Glomerular visceral epithelial cell (primary cell): Measurements from ENCODE around the gene TASP1.
A peak's percentile ranks its signal among the peaks of the same experiment; 100 is the strongest.
"Not testable (repeated sequence)": the region's sequence is repeated elsewhere in the genome, so short reads cannot be mapped to it uniquely, and the experiment has no call there.

ENCODE experiments used
- DNase-seq: peaks from one replicate; pipeline ENCODE4 v3.0.0-alpha.2; 2016; ENCODE audit errors: extremely low spot score

The TASP1 gene, protein sequence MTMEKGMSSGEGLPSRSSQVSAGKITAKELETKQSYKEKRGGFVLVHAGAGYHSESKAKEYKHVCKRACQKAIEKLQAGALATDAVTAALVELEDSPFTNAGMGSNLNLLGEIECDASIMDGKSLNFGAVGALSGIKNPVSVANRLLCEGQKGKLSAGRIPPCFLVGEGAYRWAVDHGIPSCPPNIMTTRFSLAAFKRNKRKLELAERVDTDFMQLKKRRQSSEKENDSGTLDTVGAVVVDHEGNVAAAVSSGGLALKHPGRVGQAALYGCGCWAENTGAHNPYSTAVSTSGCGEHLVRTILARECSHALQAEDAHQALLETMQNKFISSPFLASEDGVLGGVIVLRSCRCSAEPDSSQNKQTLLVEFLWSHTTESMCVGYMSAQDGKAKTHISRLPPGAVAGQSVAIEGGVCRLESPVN

DNA sequence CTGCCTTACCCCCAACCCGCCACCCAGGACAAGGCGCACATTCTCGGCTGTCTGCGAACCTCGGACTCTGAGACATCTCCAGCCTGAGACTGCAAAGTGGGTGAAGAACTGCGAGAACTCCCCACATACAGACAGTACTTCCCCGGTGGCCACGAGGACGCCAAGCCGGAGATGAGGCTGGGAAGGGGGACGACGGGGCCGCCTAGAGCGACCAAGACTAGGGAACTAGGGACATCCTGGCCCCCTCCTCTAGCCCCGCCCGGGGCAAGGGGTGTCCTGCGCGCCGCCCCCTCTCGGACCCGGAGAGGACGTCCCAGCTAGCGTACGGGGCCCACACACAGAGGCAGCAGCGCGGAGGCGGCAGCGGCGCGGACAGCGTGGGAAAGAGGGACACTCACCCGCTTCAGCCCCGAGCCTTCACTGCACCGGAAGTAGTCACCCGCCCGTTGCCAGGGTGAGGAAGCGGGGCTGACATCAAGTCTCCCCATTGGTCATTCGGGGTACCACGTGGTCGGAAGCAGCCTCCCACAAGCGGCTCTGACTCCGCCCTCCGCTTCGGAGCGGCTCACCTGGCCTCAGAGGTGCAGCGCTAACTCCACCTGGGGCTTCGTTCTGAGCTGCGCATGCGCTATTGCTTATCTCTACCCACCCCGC is at the start of gene TASP1:
Gene TASP1 (minus strand): TSS at position 437 of the 654 bp plus-strand sequence. CDS start 8,854 bp downstream, outside the sequence.
- DNase-seq = peak; percentile 97

DNA sequence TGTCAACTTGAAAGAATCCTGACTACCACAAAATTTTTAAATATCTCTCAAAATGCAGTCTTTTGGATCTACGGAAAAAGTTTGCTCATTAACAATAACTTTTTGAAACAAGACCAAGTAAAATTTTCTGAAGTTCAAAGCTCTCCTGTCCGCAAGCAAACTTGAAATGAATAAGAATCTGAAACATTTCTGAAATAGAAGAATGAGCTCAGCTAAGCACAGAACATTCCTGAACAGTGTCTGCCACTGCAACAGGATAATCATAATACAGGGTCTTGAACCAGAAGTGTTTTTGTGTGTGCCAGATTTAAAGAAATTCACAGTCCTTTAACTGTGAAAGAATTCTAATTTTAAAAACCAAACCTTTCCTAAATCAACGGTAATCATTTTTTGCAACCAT is 49.1 kb upstream of the TASP1 start:
- DNase-seq = no peak

DNA sequence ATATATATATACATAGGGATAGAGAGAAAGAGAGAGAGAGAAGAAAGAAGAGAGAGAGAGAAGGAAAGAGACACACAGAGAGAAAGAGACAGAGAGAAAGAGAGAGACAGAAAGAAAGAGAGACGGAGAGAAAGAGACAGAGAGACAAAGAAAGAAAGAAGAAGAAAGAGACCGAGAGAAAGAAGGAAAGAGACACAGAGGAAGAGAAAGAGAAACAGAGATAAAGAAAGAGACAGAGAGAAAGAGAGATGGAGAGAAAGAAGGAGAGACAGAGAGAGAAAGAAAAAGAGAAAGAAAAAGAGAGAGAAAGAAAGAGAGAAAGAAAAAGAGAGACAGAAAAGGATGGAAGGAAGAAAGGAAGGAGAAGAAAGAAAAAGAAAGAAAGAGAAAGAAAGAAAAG is 46.9 kb upstream of the TASP1 start:
- no peak for DNase-seq

DNA sequence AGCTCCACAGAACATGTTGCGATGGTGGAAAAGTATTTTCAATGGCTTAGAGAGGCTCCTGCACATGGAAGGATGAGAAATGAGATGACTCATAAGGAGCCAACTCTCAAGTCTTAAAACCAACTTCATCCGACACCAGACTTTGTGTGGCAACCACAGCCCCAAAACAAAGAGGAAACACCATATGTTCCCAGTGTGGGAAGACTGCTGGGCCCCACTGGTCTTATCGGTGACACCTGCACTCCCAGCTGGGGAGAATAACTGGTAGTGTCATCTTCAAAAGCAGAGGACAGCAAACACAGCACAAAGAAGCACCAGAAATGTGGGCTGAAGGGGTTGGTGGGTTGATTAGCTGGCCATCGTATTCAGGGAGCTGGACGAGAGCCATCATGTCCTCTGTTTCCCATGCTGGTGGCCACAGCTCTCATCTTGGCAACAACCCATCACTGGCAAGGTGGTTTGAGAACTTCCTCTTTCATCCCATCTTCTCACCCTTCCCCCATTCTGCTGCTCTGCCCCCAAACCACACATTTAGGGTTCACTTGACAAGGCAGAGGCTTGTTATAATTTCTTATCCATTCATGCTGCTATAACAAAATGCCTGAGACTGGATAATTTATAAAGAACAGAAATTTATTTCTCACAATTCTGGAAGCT is 46.0 kb upstream of the TASP1 start:
- DNase-seq = no peak

DNA sequence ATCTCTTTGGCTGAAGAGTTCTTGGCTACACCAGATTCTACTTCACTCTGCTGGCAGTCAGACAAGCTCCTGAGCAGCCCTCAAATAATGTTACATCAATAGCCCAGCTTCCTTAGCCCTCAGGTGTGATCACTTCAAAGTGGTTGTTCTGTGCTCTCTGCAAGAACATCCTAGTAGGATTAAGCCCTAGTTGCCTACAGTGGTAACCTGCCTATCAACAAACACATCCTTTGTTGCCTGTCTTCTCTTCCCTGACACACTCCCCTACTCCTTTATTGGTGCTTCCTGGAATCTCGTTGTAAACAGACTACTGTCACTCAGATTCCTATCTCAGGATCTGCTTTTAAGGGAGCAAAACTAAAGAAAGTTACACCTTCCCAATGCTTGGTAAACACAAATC is 45.1 kb upstream of the TASP1 start:
- no peak for DNase-seq

DNA sequence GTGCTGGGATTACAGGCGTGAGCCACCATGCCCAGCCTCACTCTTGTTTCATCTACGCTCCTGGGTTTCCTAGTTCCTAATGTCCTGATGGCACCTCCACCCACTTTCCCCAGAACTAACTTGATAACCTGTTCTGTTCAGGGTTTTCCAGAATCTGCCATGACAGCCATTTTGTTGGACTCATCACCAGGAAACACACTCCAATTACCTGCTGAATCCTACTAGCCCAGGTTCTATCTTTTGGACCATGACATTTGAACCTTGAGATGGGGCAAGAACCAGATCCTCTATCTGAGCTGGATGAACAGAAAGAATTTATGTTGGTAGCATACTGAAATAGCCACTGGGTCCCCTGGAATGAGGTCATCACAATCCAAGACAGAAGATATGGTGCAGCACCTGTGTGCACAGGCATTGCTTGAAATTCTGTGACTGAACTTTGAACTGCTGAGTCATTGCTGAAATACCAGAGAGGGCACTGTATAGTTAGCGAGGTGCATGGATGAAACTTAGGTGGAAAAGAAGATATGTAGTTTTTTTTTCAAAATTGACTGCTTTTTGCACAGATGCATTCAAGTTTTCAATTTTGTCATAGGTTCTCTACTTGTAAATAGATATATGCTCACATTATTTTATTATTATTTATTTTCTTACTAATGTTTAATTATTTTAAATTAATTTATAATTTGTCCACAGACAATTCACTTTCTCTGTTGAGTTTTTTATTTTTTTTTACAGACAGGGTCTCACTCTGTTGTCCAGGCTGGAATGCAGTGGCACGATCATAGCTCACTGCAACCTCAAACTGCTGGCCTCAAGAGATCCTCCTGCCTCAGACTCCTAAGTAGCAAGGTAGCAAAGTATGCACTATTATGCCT is 42.8 kb upstream of the TASP1 start:
- DNase-seq = no peak

DNA sequence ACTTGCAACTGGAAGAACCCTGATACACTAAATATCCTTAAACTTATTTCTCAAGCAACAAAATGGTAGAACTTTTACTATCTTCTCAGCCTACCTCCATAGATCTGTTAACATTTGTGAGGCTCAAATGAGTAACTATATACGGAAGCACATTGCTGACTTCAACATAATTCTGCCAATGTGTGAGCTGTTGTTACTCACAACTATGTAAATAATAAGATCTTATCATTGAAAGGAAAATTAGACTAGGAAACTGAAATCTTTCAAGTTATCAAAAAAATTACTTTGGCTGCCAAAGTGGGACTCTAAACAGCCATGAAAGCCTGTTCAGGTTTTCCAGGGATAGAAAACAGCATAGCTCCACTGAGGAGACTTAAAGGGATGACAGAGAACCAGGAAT is 40.2 kb upstream of the TASP1 start:
- DNase-seq = no peak

DNA sequence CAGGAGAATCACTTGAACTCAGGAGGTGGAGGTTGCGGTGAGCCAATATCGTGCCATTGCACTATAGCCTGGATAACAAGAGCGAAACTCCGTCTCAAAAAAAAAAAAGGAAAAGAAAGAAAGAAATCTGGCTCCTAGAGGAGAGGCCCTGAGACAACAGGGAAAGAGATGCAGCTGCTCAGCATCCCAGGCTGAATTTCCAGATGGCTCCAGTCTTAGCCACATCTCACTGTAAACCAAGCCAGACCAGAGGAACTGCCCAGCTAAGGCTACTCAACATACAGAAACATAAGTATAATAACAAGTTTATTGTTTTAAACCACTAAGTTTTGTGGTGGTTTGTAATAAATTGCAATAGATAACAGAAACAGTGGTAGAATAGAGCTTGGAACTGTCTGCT is 38.5 kb upstream of the TASP1 start:
- no peak for DNase-seq

DNA sequence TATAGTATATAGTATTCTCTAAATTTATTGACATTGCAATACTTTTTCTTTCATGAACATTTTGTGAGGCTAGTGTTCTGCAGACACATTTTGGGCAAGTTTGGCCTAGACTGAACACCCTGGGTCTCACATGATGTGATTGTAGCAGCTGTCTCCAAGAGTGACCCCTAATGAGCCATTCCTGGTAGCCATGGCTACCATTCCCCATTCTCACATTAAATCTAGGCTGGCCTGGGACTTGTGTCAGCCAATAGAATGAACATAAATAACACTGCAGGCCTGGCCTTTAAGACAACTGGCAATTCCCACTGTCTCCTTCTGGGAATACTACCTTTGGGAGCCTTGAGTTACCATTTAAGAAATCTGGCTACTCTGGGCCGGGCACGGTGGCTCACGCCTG is 38.0 kb upstream of the TASP1 start:
- no peak for DNase-seq

DNA sequence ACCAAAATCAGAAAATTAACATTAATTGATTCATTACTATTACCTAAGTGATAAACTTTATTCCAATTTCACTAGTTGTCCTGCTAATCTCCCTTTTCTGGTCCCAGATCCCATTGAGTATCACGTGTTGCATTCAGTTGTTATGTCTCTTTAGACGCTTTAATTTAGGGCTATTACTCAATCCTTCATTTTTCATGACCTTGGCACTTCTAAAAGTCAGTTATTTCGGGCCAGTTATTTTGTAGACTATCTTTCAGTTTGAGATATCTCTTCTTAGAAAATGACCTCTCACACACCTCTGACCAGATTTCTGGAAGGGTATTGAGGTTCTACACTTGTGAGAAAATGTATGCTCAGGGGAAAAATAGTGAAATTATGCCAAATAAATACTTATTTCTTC is 34.0 kb upstream of the TASP1 start:
- DNase-seq = no peak

DNA sequence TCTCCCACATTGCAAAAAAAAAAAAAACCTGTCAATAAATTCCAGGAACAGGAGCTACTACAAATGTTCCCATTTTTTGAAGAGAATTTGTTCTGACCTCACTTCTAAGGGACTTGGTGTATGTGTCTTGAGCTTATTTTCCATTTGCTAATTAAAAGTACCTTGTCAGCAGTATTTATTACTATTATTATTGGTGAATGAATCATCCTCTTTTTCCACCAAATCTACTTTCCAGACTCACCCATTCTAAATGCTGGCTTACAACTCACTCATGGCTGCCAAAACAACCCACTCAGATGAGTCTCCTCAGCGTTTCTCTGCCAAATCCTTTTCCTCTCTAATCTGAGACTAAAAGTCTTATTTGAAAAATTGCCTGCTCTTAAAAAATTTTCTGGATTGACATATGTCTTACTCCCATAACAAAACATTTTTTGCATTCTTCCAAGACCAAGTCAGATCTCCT is 33.2 kb upstream of the TASP1 start:
- no peak for DNase-seq

DNA sequence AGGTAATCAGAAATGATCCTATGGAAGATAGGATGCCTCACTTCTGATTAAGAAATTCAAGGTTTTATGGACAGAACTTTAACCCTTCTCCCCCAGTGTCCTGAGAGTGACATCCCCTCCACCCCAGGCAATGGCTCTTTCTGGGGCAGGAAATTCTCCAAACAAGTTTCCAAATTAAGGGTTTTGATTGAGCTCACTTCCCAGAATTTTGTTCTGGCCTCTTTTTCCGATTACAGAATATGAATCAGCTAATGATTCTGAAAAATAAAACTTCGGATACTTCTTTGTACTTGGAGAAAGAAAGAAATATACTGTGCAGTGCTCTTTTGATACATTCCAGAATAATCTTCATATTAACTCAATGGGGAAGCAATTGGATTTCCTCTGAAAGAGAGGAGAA is 32.8 kb upstream of the TASP1 start:
- DNase-seq = no peak

DNA sequence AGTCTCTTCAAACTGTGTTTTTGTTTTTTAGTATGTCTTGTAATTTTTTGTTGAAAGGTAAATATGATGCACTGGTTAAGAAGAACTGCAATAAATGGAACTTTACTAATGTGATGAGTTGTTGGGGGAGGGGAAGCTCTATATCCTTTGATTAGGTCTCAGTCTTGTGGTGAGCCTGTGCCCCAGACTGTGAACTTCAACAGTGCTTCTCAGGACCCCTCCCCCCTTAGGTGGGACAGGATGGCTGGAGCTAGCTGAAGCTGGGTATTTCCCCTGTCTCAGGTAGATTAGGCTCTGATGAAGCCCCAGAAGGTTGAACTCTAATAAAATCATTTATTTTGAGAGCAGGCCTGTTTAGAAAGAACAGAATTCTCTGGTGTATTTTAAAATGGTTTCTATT is 31.4 kb upstream of the TASP1 start:
- DNase-seq = no peak

DNA sequence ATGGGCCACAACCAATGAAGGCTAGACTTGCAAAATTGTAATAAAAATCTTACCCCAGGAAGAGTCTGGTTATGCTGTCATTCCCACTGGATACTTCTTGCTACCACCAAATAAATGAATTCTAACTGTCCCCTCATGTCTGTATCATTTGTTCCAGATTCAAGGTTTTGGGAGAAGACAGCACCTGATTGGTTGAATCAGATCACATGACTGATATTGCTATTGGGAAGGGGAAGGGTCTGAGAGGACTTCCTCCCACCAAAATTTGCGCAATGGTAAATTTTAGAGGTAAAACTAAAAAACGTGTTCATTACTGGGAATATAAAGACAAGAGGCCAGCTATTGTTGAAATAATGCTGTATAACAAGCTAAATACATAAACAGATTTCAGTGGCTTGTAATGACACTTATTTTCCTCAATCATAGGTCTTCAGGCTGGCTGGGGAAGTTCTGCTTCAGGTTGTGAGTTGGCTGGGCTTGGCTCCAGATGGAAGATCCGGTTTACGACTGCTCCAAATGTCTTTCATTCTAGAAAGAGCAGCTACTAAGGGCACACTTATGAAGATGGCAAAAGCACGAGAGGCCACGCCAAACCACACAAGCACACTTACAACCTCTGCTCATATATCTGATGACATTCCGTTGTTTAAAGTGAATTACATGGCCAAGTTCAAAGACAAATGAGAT is 27.1 kb upstream of the TASP1 start:
- no peak for DNase-seq

DNA sequence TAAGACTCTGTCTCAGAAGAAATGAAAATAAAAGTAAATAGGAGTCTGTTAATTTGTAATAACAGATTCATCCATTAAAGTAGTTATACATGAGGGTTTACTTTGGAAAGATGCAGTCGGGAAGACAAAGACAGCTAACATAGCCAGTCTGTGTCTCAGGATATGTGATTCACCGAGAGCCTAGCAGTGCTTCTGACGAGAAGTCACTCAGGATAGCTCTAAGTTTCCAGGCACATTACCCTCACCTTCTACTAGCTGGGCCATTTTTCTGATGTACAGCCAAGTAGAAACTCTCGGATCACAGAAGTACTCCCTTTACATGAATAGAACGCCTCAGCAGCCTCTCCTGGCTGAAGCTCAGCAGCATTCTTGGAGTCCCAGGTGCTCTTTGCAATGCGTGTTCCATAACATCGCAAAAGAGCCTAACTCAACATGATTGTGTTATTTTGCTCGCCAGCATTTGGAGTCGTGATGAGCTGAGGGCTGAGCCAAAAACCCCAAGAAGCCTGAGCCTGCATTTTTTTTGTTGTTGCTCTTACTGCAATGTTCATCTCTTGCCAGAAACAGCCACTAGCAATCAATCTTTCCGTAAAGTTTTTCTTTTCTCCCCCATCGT is 22.4 kb upstream of the TASP1 start:
- DNase-seq = no peak

DNA sequence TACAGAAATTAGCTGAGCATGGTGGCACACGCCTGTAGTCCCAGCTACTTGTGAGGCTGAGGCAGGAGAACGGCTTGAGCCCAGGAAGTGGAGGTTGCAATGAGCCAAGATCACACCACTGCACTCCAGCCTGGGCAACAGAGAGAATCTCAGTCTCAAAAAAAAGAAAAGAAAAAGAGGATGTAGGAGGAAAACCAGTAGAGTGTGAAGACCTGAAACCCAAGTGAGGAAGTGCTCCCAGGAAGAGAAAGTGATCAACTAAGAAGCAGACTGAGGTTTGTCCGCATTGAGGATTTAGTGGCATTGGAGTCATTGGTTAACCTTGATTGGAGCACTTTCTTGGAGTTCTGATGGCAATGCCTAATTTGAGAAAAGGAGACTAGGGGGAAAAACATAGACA is 20.6 kb upstream of the TASP1 start:
- no peak for DNase-seq

DNA sequence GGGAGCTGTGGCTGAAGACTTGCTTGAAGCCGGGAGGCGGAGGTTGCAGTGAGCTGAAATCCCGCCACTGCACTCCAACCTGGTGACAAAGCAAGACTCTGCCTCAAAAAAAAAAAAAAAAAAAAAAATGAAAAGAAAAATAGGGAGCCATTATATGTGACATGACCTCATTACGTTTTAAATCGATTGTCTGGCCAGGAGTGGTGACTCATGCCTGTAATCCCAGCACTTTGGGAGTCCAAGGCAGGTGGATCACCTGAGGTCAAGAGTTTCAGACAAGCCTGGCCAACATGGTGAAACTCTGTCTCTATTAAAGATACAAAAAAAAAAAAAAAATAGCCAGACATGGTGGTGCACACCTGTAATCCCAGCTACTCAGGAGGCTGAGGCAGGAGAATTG is 19.3 kb upstream of the TASP1 start:
- DNase-seq = not testable (repeated sequence)

DNA sequence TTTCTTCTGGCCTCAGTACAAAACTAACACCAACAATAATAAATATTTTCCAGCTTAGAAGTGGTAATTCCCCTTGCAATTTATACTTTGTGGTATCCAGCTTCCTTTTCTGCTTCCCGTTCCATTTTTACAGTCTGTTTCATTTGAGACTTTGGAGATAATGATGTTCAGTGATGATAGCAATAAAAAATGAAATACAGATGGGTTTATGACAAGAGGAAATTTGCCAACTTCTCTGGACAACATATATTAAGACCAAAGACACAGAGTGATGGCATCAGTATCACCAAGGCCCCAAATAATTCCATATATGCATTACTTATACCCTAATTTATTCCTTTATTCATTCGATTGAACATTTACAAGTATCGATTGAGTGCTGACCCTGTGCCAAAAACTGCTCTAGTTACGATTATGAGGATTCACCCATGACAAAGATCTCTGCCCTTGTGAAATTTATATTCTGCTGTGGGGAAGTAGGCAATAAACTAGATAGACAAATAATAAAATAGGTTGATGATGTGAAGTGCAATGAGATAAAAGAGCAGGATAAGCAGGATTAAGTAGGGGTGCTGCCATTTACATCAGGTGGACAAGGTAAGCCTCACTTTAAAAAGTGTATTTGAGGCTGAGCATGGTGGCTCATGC is 18.1 kb upstream of the TASP1 start:
- DNase-seq = no peak

DNA sequence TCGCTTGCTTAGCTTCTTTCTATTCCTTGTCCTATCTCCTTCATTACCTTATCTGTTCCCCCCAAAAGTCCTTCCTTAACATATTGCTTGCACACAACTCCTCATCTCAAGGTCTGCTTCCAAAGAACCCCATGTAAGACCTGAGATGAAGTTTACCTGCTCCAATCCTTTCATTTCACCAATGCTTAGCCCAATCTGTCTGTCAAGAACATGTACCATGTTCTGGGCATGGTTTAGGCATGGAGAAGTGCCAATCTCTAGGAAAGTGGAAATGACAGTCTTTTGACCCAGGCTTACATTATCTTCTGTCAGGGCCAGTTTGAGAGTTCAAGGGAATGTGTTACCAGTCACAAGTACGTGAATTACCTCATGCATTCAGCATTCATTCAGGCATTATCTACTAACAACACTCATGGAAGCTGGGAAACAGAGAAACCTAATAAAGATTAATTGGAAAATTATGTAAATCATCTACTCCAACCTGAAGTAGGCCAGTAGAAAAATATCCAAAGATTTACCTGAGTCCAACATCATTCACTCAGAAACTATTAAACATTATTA is 15.8 kb upstream of the TASP1 start:
- no peak for DNase-seq

DNA sequence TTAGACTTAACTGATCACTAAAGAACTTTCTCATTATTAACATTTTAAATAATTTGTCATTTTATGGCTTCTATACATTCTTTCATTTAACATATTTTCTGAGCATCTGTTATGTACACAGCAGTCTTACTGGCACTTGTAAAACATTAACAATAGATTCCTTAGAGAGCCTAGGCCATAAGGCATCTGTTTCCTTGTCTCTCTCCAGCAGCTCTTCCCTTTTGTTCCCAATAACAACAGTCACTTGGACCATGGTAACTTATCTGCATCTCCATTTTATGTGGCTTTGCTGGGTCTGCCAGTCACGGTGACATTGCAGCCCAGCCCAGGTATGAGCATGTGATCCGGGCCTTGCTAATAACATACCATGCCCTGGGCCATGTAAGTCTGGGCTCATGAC is 11.7 kb upstream of the TASP1 start:
- DNase-seq = no peak
